Heart left ventricle (tissue), 13 donors: ENCODE measurements around the gene TMSB10.

Experiments used
- CTCF ChIP-seq, 12 donors: fragments of 200-600 bp; sonication (generic) in 4 of 12; IDR thresholded peaks; one replicate each; pipeline versions ENCODE4 v1.5.0 to v1.8.0; 2018 to 2022; ENCODE audit warnings: antibody characterized with exemption in 12 of 12, mild to moderate bottlenecking in 5 of 12
- POLR2A ChIP-seq, 2 donors: fragments of 450-650 bp; IDR thresholded peaks; one replicate each; pipeline ENCODE4 v1.6.1; 2017; ENCODE audit warnings: antibody characterized with exemption in 2 of 2, mild to moderate bottlenecking in 2 of 2, moderate library complexity in 2 of 2
- donor health status: ischemic (EF 13 %, LVEDD 7.1; RV severe dilation, severe dysfunction).
- donor health status: DM: no; HTN: yes; CAD: no.
- donor health status: DM: no; HTN: no; CAD: no.
- donor health status: ischemic (EF 25% LVEDD 6.9; RV normal size, moderate dysfunction).
- donor health status: ischemic (EF 25% LVEDD 5.7; RV mildly dilated, moderate dysfunction).
- donor health status: ischemic (EF 35%, LVEDD 5.7; RV mildly dilated, moderate dysfunction).
- donor health status: nonischemic (EF 11% LVEDD 7.7; RV severe dilation, severe dysfunction).
- donor health status: DM: yes; HTN: yes; CAD: no.
- donor health status: PGD.
- donor health status: ischemic (EF 29% LVEDD 5.4; RV normal size, mild dysfunction).
- donor health status: nonischemic (EF 23%, LVEDD 6.1; RV moderate dilation, normal function).

DNA sequence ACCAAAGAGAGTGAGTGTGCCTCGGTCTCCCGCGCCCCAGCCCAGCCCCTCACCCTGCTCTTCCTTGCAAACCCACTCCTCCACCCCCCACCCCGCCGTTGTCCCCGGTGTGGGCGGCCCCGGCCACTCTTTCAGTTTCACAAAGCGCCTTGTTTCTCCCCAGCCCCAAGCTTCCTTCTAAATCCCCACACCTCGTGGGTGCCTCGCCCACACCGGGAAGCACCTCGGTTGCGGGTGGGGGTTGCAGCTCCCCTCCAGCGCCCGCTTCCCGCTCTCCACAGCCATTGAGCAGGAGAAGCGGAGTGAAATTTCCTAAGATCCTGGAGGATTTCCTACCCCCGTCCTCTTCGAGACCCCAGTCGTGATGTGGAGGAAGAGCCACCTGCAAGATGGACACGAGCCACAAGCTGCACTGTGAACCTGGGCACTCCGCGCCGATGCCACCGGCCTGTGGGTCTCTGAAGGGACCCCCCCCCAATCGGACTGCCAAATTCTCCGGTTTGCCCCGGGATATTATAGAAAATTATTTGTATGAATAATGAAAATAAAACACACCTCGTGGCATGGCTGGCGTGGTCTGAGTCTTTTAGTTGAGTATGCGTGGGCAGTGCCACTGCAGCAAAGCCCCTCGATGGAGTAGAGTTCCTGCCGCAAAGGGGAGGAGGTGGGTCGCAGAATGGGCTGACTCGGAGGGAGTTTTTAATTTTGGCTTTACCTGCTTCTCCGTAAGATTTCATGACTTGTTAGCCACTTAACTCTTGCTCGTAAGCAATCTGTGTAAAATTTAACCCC lies 848 bp downstream of the TMSB10 start:
- no peak for TF ChIP-seq CTCF (IDR thresholded peaks at IDR 0.05)
- TF ChIP-seq POLR2A (IDR thresholded peaks at IDR 0.05): no peak
